ENCODE results near the gene ACSM4.

The ACSM4 gene

GRCh38 chr12:7375145-7375543, 71.3 kb downstream of the ACSM4 start:
- no peaks in the 10 kb centered on the region for H3K36me3 ChIP-seq (replicated peaks)
- H3K27ac ChIP-seq, result no peak overlapping the region
- no peaks in the 10 kb centered on the region for H3K27me3 ChIP-seq (replicated peaks)
- no peak overlapping the region for H3K4me3 ChIP-seq (ENCODE audit: low read depth, low read length)
- no peak for DNase-seq
- in situ Hi-C loops (cut with HindIII; ENCODE audit: low pct_ligation_motif_present, low sequenced_read_pairs), result no loop called here
- no peak for TF ChIP-seq CTCF (IDR thresholded peaks at IDR 0.05; ENCODE audit: low read depth, low read length, missing control alignments)

GRCh38 chr12:7376196-7376595, 72.3 kb downstream of the ACSM4 start:
- no peak overlapping the region for H3K4me3 ChIP-seq (ENCODE audit: low read depth, low read length)
- in situ Hi-C loops (cut with HindIII; ENCODE audit: low pct_ligation_motif_present, low sequenced_read_pairs), result no loop called here
- no peak for TF ChIP-seq CTCF (IDR thresholded peaks at IDR 0.05; ENCODE audit: low read depth, low read length, missing control alignments)
- no peaks in the 10 kb centered on the region for H3K27me3 ChIP-seq (replicated peaks)
- peak; percentile 22 for DNase-seq
- no peak overlapping the region for H3K27ac ChIP-seq
- H3K36me3 ChIP-seq (replicated peaks), result no peaks in the 10 kb centered on the region

Measured in brain microvascular endothelial cell (primary cell).